ENCODE data around the gene ACOXL. TPM values are rescaled to one million over a fixed set of nuclear protein-coding genes. Genes with fewer than 3 reads are reported as not detected.

ACOXL gene
- total RNA-seq, 3 donors from 2014 or later = 0.24 to 0.32 (median 0.30) TPM

DNA sequence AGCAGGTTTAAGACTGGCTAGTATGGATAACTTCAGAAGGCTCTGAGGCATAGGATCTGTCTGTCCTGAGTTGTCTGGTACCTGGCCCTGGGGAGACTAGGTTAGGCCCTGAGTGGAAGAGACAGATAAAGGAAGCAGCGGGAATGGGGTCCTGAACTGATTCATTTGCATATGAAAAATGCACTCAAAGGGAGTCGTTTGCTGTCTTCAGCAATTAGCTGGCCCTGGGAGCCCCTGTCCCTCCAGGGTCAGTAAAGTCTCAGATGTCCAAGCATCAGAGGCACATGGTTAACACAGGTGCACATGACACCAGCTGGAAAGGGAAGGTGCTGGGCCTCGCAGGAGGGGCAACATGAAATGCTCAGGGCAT lies 172.4 kb downstream of the ACOXL start:
- H3K9me3 Mint-ChIP-seq = no peaks in the 10 kb centered on the region
- H3K27me3 Mint-ChIP-seq (ENCODE audit: low read depth) = peaks cover 3% of the 10 kb centered on the region
- H3K4me1 Mint-ChIP-seq (ENCODE audit: low read depth) = no peaks in the 10 kb centered on the region
- ATAC-seq (no peak), DNase-seq (no peak)
- H3K36me3 Mint-ChIP-seq (ENCODE audit: insufficient read depth) = no peaks in the 10 kb centered on the region
- H3K4me3 Mint-ChIP-seq = no peak overlapping the region

DNA sequence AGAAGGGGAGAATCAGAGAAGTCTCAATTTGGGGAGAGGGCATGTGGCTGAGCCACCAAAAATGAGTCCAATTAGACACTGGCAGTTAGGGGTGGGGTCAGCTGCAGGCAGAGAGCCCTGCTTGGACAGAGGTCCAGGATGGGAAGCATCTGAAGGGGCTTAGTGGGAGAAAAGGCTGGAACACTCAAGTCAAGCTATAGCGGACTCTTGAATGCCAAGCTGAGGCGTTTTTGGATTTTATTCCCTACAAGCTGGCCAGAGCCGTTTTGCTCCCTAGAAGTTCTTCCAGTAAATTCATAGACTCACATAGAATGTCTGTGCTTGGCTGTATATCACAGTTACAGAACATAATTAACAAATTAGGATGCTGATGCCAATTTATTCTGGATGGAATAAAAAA lies 172.8 kb downstream of the ACOXL start:
- ATAC-seq = no peak
- no peaks in the 10 kb centered on the region for H3K4me1 Mint-ChIP-seq (ENCODE audit: low read depth)
- H3K4me3 Mint-ChIP-seq = no peak overlapping the region
- DNase-seq = no peak
- H3K9me3 Mint-ChIP-seq = no peaks in the 10 kb centered on the region
- H3K27me3 Mint-ChIP-seq (ENCODE audit: low read depth) = peaks cover 6% of the 10 kb centered on the region
- H3K36me3 Mint-ChIP-seq (ENCODE audit: insufficient read depth) = no peaks in the 10 kb centered on the region

GRCh38 chr2:110906613-110907298 lies 174.4 kb downstream of the ACOXL start:
- Mint-ChIP-seq H3K36me3 (ENCODE audit: insufficient read depth) (peaks cover 3% of the 10 kb centered on the region), H3K9me3 (peaks cover 8% of the 10 kb centered on the region), H3K4me3 (no peak overlapping the region), H3K4me1 (ENCODE audit: low read depth) (no peaks in the 10 kb centered on the region), H3K27me3 (ENCODE audit: low read depth) (peaks cover 6% of the 10 kb centered on the region)
- ATAC-seq = no peak
- no peak for DNase-seq

DNA sequence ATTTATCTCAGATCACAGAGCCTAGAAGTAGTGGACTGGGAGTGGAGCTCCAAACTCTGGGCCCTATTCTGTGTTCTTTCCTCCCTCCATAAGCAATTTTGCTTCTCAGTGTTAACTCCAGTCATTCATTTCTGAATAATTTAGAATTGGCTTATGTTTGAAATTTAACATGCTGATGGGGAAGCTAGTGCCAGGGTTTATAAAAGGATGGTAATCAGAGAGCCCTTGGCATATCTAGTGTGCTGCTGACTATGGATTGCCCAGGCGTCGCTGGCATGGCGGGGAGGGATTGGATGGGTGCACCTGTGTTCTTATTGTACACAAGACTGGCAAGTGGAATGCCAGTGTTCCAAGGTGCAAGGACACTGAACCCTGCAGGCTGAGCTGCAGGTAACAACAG lies 177.1 kb downstream of the ACOXL start:
- Mint-ChIP-seq H3K9me3 (peaks cover 20% of the 10 kb centered on the region), H3K4me3 (no peak overlapping the region), H3K36me3 (ENCODE audit: insufficient read depth) (peaks cover 3% of the 10 kb centered on the region), H3K27me3 (ENCODE audit: low read depth) (peaks cover 10% of the 10 kb centered on the region), H3K4me1 (ENCODE audit: low read depth) (no peaks in the 10 kb centered on the region)
- no peak for ATAC-seq
- DNase-seq = no peak

DNA sequence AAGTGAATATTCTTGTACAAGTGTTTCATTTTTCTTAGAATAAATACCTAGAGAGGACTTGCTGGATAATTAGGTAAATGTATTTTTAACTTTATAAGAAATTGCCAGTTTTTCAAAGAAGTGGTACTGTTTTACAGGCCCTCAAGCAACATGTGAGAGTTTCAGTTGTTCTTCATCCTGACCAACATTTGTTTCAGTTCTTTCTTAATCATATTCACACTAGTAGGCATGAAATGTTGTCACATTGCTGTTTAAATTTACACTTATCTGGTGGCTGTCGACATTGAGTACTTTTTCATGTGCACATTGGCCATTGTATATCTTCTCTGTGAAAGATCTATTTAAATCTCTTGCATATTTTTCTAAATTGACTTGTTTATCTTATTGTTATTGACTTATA lies 178.1 kb downstream of the ACOXL start:
- ATAC-seq = no peak
- Mint-ChIP-seq H3K4me3 (no peak overlapping the region), H3K9me3 (peaks cover 20% of the 10 kb centered on the region), H3K4me1 (ENCODE audit: low read depth) (no peaks in the 10 kb centered on the region), H3K27me3 (ENCODE audit: low read depth) (peaks cover 10% of the 10 kb centered on the region), H3K36me3 (ENCODE audit: insufficient read depth) (peaks cover 3% of the 10 kb centered on the region)
- DNase-seq = no peak

- H3K36me3 Mint-ChIP-seq (ENCODE audit: insufficient read depth) = no peaks in the 10 kb centered on the region
- peaks cover 15% of the 10 kb centered on the region for H3K27me3 Mint-ChIP-seq (ENCODE audit: low read depth)
- ATAC-seq (no peak), DNase-seq (no peak)
- no peak overlapping the region for H3K4me3 Mint-ChIP-seq
- peaks cover 3% of the 10 kb centered on the region for H3K9me3 Mint-ChIP-seq
- no peaks in the 10 kb centered on the region for H3K4me1 Mint-ChIP-seq (ENCODE audit: low read depth)
These were observed 187.4 kb downstream of the ACOXL start for GRCh38 chr2:110919738-110920137.

- no peak for DNase-seq
- no peak overlapping the region for H3K4me3 Mint-ChIP-seq
- peaks cover 20% of the 10 kb centered on the region for H3K9me3 Mint-ChIP-seq
- ATAC-seq = no peak
- peaks cover 4% of the 10 kb centered on the region for H3K27me3 Mint-ChIP-seq (ENCODE audit: low read depth)
- H3K4me1 Mint-ChIP-seq (ENCODE audit: low read depth) = no peaks in the 10 kb centered on the region
- peaks cover 2% of the 10 kb centered on the region for H3K36me3 Mint-ChIP-seq (ENCODE audit: insufficient read depth)
These were observed 193.1 kb downstream of the ACOXL start for GRCh38 chr2:110925479-110925878.

GRCh38 chr2:110927526-110927925 lies 195.2 kb downstream of the ACOXL start:
- Mint-ChIP-seq H3K27me3 (ENCODE audit: low read depth) (peaks cover 4% of the 10 kb centered on the region), H3K4me1 (ENCODE audit: low read depth) (no peaks in the 10 kb centered on the region), H3K36me3 (ENCODE audit: insufficient read depth) (peaks cover 2% of the 10 kb centered on the region), H3K9me3 (peaks cover 27% of the 10 kb centered on the region), H3K4me3 (no peak overlapping the region)
- DNase-seq = no peak
- no peak for ATAC-seq

DNA sequence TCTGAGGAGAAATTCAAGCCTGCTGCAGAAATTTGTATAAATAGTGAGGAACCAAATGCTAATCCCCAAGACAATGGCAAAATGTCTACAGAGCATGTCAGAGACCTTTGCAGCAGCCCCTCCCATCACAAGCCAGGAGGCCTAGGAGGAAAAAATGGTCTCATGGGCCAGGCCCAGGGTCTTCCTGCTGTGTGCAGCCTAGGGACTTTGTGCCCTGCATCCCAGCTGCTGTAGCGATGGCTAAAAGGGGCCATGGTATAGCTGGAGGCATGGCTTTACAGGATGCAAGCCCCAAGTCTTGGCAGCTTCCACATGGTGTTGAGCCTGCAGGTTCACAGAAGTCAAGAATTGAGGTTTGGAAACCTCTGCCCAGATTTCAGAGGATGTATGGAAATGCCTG lies 197.2 kb downstream of the ACOXL start:
- no peak for DNase-seq
- H3K27me3 Mint-ChIP-seq (ENCODE audit: low read depth) = peaks cover 3% of the 10 kb centered on the region
- H3K36me3 Mint-ChIP-seq (ENCODE audit: insufficient read depth) = peaks cover 2% of the 10 kb centered on the region
- H3K4me3 Mint-ChIP-seq = no peak overlapping the region
- peaks cover 27% of the 10 kb centered on the region for H3K9me3 Mint-ChIP-seq
- no peak for ATAC-seq
- no peaks in the 10 kb centered on the region for H3K4me1 Mint-ChIP-seq (ENCODE audit: low read depth)

DNA sequence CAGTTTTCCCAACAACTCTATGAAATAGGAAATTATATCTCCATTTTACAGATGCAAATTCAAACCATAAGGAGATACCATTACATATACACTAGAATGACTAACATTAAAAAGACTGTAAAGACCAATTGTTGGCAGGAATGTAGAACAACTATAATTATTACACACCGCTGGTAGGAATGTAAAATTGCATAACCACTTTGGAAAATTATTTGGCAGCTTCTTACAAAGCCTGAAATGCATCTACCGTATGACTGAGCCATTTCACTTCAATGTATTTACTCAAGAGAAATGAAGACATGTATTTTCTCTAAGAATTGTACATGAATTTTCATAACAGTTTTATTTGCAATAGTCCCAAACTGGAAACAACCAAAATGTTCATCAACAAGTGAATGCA lies 199.3 kb downstream of the ACOXL start:
- no peaks in the 10 kb centered on the region for H3K4me1 Mint-ChIP-seq (ENCODE audit: low read depth)
- no peak overlapping the region for H3K4me3 Mint-ChIP-seq
- H3K36me3 Mint-ChIP-seq (ENCODE audit: insufficient read depth) = peaks cover 2% of the 10 kb centered on the region
- ATAC-seq = no peak
- H3K9me3 Mint-ChIP-seq = peaks cover 27% of the 10 kb centered on the region
- H3K27me3 Mint-ChIP-seq (ENCODE audit: low read depth) = peaks cover 3% of the 10 kb centered on the region
- DNase-seq = no peak

DNA sequence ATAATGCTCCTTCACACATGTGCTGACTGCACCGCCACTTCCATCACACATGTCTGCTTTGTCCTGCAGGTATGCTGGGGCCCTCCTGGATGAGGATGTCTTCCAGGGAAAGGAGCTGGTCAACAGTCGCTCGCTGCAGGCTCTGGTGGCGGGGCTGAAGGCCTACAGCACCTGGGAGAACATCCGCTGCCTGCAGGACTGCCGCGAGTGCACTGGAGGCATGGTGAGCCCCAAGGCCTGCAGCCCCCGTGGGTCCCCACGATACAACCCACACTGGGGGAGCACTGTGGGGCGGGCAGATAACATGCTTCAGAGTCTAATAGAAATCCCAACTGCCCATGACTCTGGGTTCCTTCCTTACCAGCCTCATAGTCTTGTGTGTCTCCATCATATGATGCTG lies 201.0 kb downstream of the ACOXL start:
- DNase-seq (no peak), ATAC-seq (no peak)
- H3K27me3 Mint-ChIP-seq (ENCODE audit: low read depth) = peaks cover 3% of the 10 kb centered on the region
- H3K4me3 Mint-ChIP-seq = no peak overlapping the region
- H3K9me3 Mint-ChIP-seq = peaks cover 23% of the 10 kb centered on the region
- H3K36me3 Mint-ChIP-seq (ENCODE audit: insufficient read depth) = peaks cover 2% of the 10 kb centered on the region
- no peaks in the 10 kb centered on the region for H3K4me1 Mint-ChIP-seq (ENCODE audit: low read depth)

GRCh38 chr2:110934948-110935347 lies 202.6 kb downstream of the ACOXL start:
- H3K9me3 Mint-ChIP-seq = peaks cover 12% of the 10 kb centered on the region
- no peak for DNase-seq
- peaks cover 2% of the 10 kb centered on the region for H3K36me3 Mint-ChIP-seq (ENCODE audit: insufficient read depth)
- peaks cover 3% of the 10 kb centered on the region for H3K27me3 Mint-ChIP-seq (ENCODE audit: low read depth)
- H3K4me3 Mint-ChIP-seq = no peak overlapping the region
- ATAC-seq = no peak
- no peaks in the 10 kb centered on the region for H3K4me1 Mint-ChIP-seq (ENCODE audit: low read depth)

GRCh38 chr2:110940376-110940910 lies 208.1 kb downstream of the ACOXL start:
- H3K27me3 Mint-ChIP-seq (ENCODE audit: low read depth) = no peaks in the 10 kb centered on the region
- no peak for DNase-seq
- no peaks in the 10 kb centered on the region for H3K36me3 Mint-ChIP-seq (ENCODE audit: insufficient read depth)
- H3K4me1 Mint-ChIP-seq (ENCODE audit: low read depth) = no peaks in the 10 kb centered on the region
- H3K9me3 Mint-ChIP-seq = no peaks in the 10 kb centered on the region
- no peak overlapping the region for H3K4me3 Mint-ChIP-seq
- ATAC-seq = no peak

GRCh38 chr2:110941226-110941625 lies 208.9 kb downstream of the ACOXL start:
- no peaks in the 10 kb centered on the region for H3K27me3 Mint-ChIP-seq (ENCODE audit: low read depth)
- DNase-seq (no peak), ATAC-seq (no peak)
- no peak overlapping the region for H3K4me3 Mint-ChIP-seq
- no peaks in the 10 kb centered on the region for H3K36me3 Mint-ChIP-seq (ENCODE audit: insufficient read depth)
- no peaks in the 10 kb centered on the region for H3K4me1 Mint-ChIP-seq (ENCODE audit: low read depth)
- H3K9me3 Mint-ChIP-seq = no peaks in the 10 kb centered on the region

DNA sequence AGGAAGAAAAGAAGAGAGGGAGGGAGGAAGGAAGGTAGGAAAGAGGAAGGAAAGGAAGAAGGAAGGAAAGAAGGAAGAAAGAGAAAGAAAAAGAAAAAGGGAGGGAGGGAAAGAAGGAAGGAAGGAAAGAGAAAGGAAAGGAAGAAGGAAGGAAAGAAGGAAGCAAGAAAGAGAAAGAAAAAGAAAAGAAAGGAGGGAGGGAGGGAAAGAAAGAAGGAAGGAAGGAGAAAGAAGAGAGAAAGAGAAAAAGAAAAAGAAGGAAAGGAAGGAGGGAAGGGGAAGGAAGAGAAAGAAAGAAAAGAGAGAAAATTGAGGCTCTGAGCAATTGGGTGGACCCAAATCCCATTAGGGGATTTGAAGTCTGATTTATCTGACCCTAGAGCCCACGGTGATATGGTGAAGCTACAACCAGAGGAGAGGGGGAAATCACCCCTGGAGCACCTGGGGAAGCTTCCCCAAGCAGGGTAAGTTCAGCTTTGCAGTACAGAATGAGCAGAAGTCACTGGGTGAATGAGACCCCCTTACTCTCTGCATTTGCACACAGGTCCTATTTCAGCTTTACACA lies 210.8 kb downstream of the ACOXL start:
- H3K36me3 Mint-ChIP-seq (ENCODE audit: insufficient read depth) = no peaks in the 10 kb centered on the region
- H3K4me3 Mint-ChIP-seq = no peak overlapping the region
- ATAC-seq = no peak
- H3K4me1 Mint-ChIP-seq (ENCODE audit: low read depth) = no peaks in the 10 kb centered on the region
- no peaks in the 10 kb centered on the region for H3K27me3 Mint-ChIP-seq (ENCODE audit: low read depth)
- H3K9me3 Mint-ChIP-seq = no peaks in the 10 kb centered on the region
- DNase-seq = no peak

Measured in activated T-cell treated with anti-CD3 and anti-CD28 coated beads, Interleukin-2, amount 50 U/mL, for 4 hours (primary cell).